GM19025 (cell line): ENCODE data around the gene CBLN3.
"Not testable (repeated sequence)": the region's sequence is repeated elsewhere in the genome, so short reads cannot be mapped to it uniquely, and the experiment has no call there.

Source experiments
- ATAC-seq: cut with Tn5 transposase; IDR thresholded peaks from one replicate; pipeline ENCODE4 v1.9.1; 2021; ENCODE audit warnings: mild to moderate bottlenecking, low read depth, moderate library complexity; ENCODE audit not compliant: unreplicated experiment

The CBLN3 gene

GRCh38 chr14:24387579-24387978 is 41.9 kb downstream of the CBLN3 start:
- ATAC-seq: not testable (repeated sequence)

- ATAC-seq: no peak
Measured at GRCh38 chr14:24387009-24387345, 42.5 kb downstream of the CBLN3 start.

- ATAC-seq: no peak
Measured at GRCh38 chr14:24385524-24385923, 43.9 kb downstream of the CBLN3 start.

DNA sequence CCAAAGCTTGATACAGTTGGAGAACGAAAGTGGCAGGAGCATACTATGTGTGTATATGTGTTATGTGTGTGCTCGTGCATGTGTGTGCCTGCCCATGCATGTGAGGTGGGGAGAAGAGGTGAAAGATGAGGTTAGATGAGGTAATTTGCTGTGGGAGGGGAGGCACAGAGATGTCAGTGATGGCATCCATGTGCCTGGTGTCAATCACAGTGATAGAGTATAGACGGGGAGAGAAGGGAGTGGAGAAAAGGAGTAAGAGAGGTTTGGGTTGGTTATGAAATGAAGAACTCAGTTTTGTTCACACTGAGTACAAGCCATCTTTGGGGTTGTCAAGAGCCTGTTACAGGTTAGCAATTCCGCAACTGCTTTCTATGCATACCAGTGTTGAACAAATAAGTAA is 45.3 kb downstream of the CBLN3 start:
- ATAC-seq: no peak

DNA sequence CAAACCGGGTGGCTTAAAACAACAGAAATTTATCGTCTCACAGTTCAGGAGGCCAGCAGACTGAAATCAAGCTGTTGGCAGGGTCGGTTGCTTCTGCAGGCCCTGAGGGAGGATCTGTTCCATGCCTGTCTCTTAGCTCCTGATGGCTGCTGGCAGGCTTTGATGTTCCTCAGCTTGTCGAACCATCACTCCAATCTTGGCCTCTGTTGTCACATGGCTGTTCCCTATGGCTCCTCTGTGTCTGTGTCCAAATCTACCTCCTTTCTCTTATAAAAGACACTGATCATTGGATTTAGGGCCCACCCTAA is 47.5 kb downstream of the CBLN3 start:
- ATAC-seq: no peak

DNA sequence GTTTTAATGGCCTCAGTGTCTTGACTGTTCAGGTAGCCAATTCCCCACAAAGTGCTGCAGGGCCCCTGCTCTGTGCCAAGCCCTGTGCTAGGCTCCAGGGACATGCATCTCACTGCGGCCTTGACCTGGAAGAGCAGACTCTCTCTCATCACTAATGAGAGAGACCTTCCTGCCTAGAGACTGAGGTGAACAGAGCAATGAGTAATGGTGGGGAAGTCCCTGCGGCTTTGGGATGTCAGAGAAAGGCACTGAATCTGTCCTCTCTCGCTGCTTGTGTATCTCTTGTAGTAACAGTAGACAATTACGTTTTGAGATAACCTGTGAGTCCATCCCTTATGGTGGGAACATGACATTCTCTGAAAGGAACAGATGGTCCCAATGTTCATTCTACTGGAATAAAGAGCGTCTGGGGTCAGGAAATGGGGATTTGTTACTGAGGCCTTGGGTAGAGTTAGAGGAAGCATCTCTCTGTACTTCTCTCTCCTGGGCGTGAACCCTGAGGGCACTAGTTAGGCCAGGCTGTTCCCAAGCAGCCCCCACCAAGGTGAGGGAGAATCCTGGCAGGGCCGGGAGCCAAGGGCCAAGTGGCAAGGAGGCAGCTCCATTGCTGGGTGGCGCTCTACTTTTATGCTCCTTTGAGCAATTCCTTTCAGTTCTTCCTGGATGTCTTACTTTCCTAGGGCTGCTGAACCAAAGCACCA is 48.0 kb downstream of the CBLN3 start:
- ATAC-seq: peak; percentile 70

GRCh38 chr14:24379907-24380730 is 49.3 kb downstream of the CBLN3 start:
- no peak for ATAC-seq

GRCh38 chr14:24378981-24379906 is 50.2 kb downstream of the CBLN3 start:
- ATAC-seq: no peak

DNA sequence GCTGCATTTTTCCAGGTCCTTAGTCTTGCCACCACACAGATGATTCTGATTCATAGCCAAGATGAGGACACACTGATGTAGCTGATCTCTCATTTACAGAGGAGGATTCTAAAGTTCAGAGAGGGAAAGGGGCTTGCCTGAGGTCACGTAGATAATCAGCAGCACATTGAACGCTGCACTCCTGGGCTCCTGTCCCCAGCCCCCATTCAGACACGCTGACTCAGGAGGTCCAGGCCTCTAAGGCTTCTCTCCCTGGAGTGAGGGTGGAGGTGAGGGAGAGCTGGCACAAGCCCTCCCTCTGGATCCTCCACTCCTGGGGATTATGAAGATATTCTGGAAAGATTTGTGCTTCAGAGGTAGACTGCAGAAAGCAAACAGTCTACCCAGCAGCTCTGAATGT is 51.1 kb downstream of the CBLN3 start:
- ATAC-seq: no peak

DNA sequence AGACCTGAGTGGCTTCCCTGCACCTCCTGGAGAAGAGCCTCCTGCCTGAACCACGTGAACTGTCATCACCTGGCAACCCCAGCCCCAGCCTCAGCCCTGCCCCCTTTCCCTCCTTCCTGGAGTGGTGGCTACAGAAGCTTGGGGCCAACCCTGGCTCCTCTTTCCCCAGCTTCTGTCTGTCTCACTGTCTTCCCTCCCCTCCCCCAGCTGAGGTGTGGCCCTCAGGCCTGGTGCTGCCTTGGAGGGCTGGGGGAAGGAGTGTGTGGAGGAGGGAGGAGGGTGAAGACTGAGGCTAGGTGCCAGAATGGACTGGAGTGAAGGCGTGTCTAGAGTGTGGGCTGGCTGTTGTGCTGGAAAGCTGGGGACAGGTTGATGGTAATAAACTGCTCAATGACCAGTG is 51.8 kb downstream of the CBLN3 start:
- ATAC-seq: no peak

- ATAC-seq: no peak
Measured at GRCh38 chr14:24377126-24377525, 52.3 kb downstream of the CBLN3 start.
